ENCODE data around the gene COMMD4. TPM values are rescaled to one million over a fixed set of nuclear protein-coding genes. Genes with fewer than 3 reads are reported as not detected.
A peak's percentile ranks its signal among the peaks of the same experiment; 100 is the strongest.
"Not testable (repeated sequence)": the region's sequence is repeated elsewhere in the genome, so short reads cannot be mapped to it uniquely, and the experiment has no call there.

The COMMD4 gene
- total and polyA plus RNA-seq, 2 donors from 2014 or later: 67.6 to 162 TPM

- intact Hi-C loops (cut with DNase I): no loop called here
- Histone ChIP-seq H3K9me3 (ENCODE audit: control insufficient read depth in 2 of 3, insufficient read depth in 1 of 3, low read length in 3 of 3) (no peaks in the 10 kb centered on the region), H3K4me1 (ENCODE audit: control insufficient read depth in 2 of 3, insufficient read depth in 2 of 3, low read depth in 1 of 3, low read length in 3 of 3) (peaks cover 0 to 7% (median 0%) of the 10 kb centered on the region in 3 donors), H3K4me3 (ENCODE audit: low read length in 3 of 3) (no peak overlapping the region), H3K27ac (ENCODE audit: low read depth in 2 of 2, low read length in 2 of 2) (no peak overlapping the region), H3K27me3 (ENCODE audit: control insufficient read depth, insufficient read depth, low read length) (no peaks in the 10 kb centered on the region), H3K36me3 (ENCODE audit: control insufficient read depth in 2 of 3, insufficient read depth in 3 of 3, low read length in 3 of 3) (peaks cover 0 to 8% (median 2%) of the 10 kb centered on the region in 3 donors), H3K9ac (ENCODE audit: low read length in 3 of 3) (no peak overlapping the region)
- DNase-seq (peak in 1 of 5 donors; percentile 68), FAIRE-seq (no peak)
- TF ChIP-seq, protein P1, sequence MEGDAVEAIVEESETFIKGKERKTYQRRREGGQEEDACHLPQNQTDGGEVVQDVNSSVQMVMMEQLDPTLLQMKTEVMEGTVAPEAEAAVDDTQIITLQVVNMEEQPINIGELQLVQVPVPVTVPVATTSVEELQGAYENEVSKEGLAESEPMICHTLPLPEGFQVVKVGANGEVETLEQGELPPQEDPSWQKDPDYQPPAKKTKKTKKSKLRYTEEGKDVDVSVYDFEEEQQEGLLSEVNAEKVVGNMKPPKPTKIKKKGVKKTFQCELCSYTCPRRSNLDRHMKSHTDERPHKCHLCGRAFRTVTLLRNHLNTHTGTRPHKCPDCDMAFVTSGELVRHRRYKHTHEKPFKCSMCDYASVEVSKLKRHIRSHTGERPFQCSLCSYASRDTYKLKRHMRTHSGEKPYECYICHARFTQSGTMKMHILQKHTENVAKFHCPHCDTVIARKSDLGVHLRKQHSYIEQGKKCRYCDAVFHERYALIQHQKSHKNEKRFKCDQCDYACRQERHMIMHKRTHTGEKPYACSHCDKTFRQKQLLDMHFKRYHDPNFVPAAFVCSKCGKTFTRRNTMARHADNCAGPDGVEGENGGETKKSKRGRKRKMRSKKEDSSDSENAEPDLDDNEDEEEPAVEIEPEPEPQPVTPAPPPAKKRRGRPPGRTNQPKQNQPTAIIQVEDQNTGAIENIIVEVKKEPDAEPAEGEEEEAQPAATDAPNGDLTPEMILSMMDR (IDR thresholded peaks at IDR 0.05; ENCODE audit: borderline replicate concordance, extremely low read depth, insufficient read depth): no peak
Observed at GRCh38 chr15:75338661-75339240, 2.9 kb downstream of the COMMD4 start.

DNA sequence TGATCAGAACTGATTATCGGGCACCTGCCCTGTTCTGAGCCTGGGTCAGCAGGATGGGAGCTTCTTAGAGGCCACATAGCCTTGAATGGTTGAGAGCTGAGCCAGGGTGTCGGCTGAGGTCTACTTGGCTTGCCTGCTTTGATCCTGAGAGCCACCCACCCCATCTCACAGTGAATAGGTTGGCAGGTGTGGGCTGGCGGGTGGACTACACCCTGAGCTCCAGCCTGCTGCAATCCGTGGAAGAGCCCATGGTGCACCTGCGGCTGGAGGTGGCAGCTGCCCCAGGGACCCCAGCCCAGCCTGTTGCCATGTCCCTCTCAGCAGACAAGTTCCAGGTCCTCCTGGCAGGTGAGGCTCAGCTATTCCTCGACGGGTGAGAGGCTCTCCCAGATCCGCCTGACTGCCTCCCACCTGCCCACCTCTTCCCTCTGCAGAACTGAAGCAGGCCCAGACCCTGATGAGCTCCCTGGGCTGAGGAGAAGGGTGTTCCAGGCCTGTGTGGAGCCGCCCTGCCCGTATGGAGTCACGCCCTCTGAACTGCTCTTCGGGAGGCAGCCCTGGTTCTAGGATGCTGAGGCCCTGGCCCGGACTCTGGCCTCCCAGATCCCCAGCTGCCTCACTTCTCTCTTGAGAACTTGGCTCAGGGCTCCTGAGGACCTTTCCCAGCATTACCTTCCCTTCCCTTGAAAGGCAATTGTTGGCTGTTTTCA is 3.8 kb downstream of the COMMD4 start:
- no peak overlapping the region for H3K4me3 ChIP-seq (ENCODE audit: low read length in 3 of 3)
- peak in 1 of 5 donors; percentile 37 for DNase-seq
- intact Hi-C loops (cut with DNase I): no loop called here

DNA sequence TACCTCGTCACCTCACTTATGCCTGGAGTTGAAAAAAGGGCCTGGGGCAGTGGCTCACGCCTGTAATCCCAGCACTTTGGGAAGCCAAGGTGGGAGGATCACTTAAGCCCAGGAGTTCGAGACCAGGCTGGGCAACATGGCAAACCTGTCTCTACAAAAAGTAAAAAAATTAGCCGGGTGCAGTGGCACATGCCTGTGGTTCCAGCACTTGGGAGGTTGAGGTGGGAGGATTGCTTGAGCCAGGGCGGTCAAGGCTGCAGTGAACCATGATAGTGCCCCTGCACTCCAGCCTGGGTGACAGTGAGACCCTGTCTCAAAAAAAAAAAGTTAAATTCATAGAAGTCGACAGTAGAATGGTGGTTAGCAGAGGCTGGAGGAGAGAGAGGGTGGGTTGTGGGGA is 6.4 kb downstream of the COMMD4 start:
- no peak for FAIRE-seq
- Histone ChIP-seq H3K4me1 (ENCODE audit: control insufficient read depth in 2 of 3, insufficient read depth in 2 of 3, low read depth in 1 of 3, low read length in 3 of 3) (peaks cover 0 to 4% (median 0%) of the 10 kb centered on the region in 3 donors), H3K27me3 (ENCODE audit: control insufficient read depth, insufficient read depth, low read length) (no peaks in the 10 kb centered on the region), H3K9ac (ENCODE audit: low read length in 3 of 3) (no peak overlapping the region), H3K36me3 (ENCODE audit: control insufficient read depth in 2 of 3, insufficient read depth in 3 of 3, low read length in 3 of 3) (peaks cover 0 to 8% (median 2%) of the 10 kb centered on the region in 3 donors), H3K27ac (ENCODE audit: low read depth in 2 of 2, low read length in 2 of 2) (no peak overlapping the region), H3K4me3 (ENCODE audit: low read length in 3 of 3) (no peak overlapping the region), H3K9me3 (ENCODE audit: control insufficient read depth in 2 of 3, insufficient read depth in 1 of 3, low read length in 3 of 3) (no peaks in the 10 kb centered on the region)
- TF ChIP-seq, protein P1 (IDR thresholded peaks at IDR 0.05; ENCODE audit: borderline replicate concordance, extremely low read depth, insufficient read depth): no peak
- DNase-seq: no peak
- intact Hi-C loops (cut with DNase I): no loop called here

More for the DNA sequence above, 3.8 kb downstream of the COMMD4 start:
- Histone ChIP-seq H3K27me3 (ENCODE audit: control insufficient read depth, insufficient read depth, low read length) (no peaks in the 10 kb centered on the region), H3K9ac (ENCODE audit: low read length in 3 of 3) (no peak overlapping the region), H3K9me3 (ENCODE audit: control insufficient read depth in 2 of 3, insufficient read depth in 1 of 3, low read length in 3 of 3) (no peaks in the 10 kb centered on the region), H3K4me1 (ENCODE audit: control insufficient read depth in 2 of 3, insufficient read depth in 2 of 3, low read depth in 1 of 3, low read length in 3 of 3) (peaks cover 0 to 7% (median 0%) of the 10 kb centered on the region in 3 donors), H3K36me3 (ENCODE audit: control insufficient read depth in 2 of 3, insufficient read depth in 3 of 3, low read length in 3 of 3) (peaks cover 0 to 8% (median 2%) of the 10 kb centered on the region in 3 donors), H3K27ac (ENCODE audit: low read depth in 2 of 2, low read length in 2 of 2) (no peak overlapping the region)
- FAIRE-seq: no peak
- TF ChIP-seq, protein P1 (IDR thresholded peaks at IDR 0.05; ENCODE audit: borderline replicate concordance, extremely low read depth, insufficient read depth): no peak

DNA sequence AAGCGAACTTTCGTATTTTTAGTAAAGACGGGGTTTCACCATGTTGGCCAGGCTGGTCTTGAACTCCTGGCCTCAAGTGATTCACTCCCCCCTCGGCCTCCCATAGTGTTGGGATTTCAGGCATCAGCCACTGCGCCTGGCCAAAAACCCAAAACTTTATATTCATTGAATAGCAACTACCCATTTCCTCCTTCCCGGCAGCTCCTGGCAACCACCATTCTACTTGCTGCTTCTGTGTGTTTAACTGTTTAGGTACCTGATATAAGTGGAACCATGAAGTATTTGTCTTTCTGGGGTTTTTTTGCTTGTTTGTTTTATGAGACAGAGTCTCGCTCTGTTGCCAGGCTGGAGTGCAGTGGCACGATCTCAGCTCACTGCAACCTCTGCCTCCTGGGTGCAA is 8.1 kb downstream of the COMMD4 start:
- H3K4me1 ChIP-seq (ENCODE audit: control insufficient read depth in 2 of 3, insufficient read depth in 2 of 3, low read depth in 1 of 3, low read length in 3 of 3); H3K27me3 ChIP-seq (ENCODE audit: control insufficient read depth, insufficient read depth, low read length); H3K4me3 ChIP-seq (ENCODE audit: low read length in 3 of 3); FAIRE-seq; intact Hi-C loops (cut with DNase I); H3K9me3 ChIP-seq (ENCODE audit: control insufficient read depth in 2 of 3, insufficient read depth in 1 of 3, low read length in 3 of 3); H3K27ac ChIP-seq (ENCODE audit: low read depth in 2 of 2, low read length in 2 of 2); H3K36me3 ChIP-seq (ENCODE audit: control insufficient read depth in 2 of 3, insufficient read depth in 3 of 3, low read length in 3 of 3); H3K9ac ChIP-seq (ENCODE audit: low read length in 3 of 3): not testable (repeated sequence)
- peak in 1 of 5 donors; percentile 59 for DNase-seq
